ENCODE measurements around the gene LINC01488.

LINC01488 gene

DNA sequence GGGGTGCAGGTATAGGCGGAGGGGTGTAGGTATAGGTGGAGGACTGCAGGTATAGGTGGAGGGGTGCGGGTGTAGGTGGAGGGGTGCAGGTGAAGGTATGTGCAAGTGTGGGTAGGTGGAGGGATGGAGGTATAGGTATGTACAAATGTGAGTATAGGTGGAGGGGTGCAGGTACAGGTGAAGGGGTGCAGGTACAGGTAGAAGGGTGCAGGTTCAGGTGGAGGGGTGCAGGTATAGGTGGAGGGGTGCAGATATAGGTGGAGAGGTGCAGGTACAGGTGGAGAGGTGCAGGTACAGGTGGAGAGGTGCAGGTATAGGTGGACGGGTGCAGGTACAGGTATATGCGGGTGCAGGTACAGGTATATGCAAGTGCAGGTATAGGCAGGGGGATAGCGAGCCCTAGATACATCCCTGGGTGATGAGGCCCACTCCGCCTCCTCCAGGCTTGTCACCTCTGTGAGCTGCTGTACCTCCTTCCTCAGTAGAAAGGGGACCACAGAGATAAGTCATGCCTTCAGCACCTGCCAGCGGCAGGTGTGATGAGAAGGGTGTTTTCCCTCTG, 17.2 kb downstream of the LINC01488 start:
- peaks cover 35% of the 10 kb centered on the region for H3K4me1 Mint-ChIP-seq
- H3K27ac Mint-ChIP-seq, result no peak overlapping the region
- TF ChIP-seq, protein P1, sequence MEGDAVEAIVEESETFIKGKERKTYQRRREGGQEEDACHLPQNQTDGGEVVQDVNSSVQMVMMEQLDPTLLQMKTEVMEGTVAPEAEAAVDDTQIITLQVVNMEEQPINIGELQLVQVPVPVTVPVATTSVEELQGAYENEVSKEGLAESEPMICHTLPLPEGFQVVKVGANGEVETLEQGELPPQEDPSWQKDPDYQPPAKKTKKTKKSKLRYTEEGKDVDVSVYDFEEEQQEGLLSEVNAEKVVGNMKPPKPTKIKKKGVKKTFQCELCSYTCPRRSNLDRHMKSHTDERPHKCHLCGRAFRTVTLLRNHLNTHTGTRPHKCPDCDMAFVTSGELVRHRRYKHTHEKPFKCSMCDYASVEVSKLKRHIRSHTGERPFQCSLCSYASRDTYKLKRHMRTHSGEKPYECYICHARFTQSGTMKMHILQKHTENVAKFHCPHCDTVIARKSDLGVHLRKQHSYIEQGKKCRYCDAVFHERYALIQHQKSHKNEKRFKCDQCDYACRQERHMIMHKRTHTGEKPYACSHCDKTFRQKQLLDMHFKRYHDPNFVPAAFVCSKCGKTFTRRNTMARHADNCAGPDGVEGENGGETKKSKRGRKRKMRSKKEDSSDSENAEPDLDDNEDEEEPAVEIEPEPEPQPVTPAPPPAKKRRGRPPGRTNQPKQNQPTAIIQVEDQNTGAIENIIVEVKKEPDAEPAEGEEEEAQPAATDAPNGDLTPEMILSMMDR (IDR thresholded peaks at IDR 0.05; ENCODE audit: unreplicated experiment in 3 of 3), result no peak
- peaks cover 32% of the 10 kb centered on the region for H3K27me3 Mint-ChIP-seq (ENCODE audit: low read depth)
- no peaks in the 10 kb centered on the region for H3K9me3 Mint-ChIP-seq
- H3K4me3 Mint-ChIP-seq, result no peak overlapping the region
- H3K36me3 Mint-ChIP-seq (ENCODE audit: low read depth), result no peaks in the 10 kb centered on the region

DNA sequence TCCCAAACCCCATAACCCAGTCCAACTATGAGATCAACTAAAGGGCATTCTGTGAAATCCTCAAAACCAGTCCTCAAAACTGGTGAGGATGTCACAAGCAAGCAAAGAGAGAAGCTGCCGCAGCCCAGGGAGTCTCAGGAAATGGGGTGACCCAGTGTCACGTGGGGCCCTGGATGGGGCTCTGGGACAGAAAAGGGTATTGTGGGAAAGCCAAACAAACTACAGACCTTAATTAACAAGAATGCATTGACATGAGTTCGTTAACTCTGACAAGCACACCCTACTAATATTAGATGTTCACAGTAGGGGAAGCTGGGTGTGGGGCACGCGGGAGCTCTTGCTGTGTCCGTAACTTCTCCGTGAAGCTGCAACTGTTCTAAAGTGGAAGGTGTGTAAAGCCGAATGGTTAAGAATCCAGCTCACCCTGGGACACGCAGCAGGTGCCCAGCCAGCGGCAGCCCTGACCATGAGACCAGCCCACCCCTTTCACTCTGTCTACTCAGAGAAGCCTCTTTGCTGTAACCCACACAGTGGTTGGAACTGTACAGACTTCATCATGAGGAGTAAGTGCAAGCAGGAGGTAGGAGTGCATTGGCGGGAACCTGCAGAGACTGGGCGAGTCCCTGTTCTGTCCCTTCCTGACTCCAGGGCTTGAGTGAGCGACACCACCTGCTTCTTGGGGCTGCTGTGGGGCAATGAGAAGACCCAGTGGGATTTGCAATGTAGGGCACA, 17.9 kb downstream of the LINC01488 start:
- H3K4me1 Mint-ChIP-seq, result peaks cover 35% of the 10 kb centered on the region
- TF ChIP-seq, protein P1 (IDR thresholded peaks at IDR 0.05; ENCODE audit: unreplicated experiment in 3 of 3), result no peak
- peaks cover 30% of the 10 kb centered on the region for H3K27me3 Mint-ChIP-seq (ENCODE audit: low read depth)
- no peaks in the 10 kb centered on the region for H3K36me3 Mint-ChIP-seq (ENCODE audit: low read depth)
- no peak overlapping the region for H3K27ac Mint-ChIP-seq
- no peak overlapping the region for H3K4me3 Mint-ChIP-seq
- no peaks in the 10 kb centered on the region for H3K9me3 Mint-ChIP-seq

DNA sequence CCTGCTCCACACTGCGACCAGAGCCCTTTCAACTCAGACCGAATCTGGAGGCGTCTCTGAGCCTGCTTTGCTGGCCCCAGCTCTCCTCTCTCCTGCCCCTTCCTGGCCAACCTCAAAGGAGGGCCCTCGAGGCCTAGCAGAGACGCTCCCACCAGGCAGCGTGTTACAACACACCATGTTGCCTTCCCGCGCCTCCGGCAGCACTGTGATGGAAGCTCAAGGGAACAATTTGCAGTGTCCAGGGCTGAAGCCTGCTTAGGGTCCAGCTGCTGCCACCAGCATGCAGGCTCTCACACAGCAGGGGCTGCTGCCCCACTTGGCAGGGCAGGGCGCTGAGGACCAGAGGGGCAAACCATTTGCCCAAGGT, 18.4 kb downstream of the LINC01488 start:
- TF ChIP-seq, protein P1 (IDR thresholded peaks at IDR 0.05; ENCODE audit: unreplicated experiment in 3 of 3), result no peak
- Mint-ChIP-seq H3K36me3 (ENCODE audit: low read depth) (no peaks in the 10 kb centered on the region), H3K4me1 (peaks cover 35% of the 10 kb centered on the region), H3K9me3 (no peaks in the 10 kb centered on the region), H3K27ac (no peak overlapping the region), H3K4me3 (no peak overlapping the region), H3K27me3 (ENCODE audit: low read depth) (peaks cover 26% of the 10 kb centered on the region)

DNA sequence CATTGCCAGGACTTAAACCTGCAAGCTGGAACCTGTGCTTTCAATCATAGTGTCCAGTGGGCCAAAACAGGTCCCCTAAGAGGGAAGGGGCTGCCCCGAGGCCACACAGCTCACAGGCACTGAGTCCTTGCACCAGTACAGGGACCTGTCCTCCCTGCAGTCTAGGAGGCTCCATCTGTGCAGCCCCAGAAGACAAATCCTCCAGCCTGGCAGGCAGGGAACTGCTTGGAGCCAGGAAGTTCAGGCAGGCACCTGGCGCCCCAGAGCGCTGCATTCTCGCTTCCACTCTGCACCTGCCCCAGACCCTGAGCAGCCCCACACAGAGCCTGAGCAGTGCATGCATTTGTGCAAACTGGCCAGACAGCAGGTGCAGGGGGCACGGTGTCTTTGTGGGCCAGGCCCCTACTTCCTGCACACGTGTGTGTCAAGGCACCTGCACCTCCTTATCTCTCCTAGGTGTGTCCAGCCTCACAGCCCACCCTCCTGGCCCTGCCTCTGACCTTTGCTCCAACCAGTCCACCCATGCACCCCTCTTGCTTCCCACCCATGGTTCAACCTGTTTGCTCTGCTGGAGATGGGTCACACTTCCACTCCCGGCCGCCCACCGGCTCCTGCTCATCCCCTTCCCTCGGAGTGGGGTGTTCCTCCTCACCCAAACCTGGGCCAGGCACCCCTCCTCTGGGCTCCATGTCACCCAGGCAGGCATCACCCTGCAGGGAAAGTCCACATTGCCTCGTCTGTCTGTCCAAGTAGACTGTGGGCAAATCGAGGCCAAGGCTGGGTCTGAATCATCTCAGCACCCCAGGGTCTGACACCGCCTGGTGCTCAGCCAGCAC, 19.0 kb downstream of the LINC01488 start:
- TF ChIP-seq, protein P1 (IDR thresholded peaks at IDR 0.05; ENCODE audit: unreplicated experiment in 3 of 3), result no peak
- Mint-ChIP-seq H3K27me3 (ENCODE audit: low read depth) (peaks cover 23% of the 10 kb centered on the region), H3K9me3 (peaks cover 2% of the 10 kb centered on the region), H3K27ac (no peak overlapping the region), H3K36me3 (ENCODE audit: low read depth) (no peaks in the 10 kb centered on the region), H3K4me1 (peaks cover 35% of the 10 kb centered on the region), H3K4me3 (no peak overlapping the region)

DNA sequence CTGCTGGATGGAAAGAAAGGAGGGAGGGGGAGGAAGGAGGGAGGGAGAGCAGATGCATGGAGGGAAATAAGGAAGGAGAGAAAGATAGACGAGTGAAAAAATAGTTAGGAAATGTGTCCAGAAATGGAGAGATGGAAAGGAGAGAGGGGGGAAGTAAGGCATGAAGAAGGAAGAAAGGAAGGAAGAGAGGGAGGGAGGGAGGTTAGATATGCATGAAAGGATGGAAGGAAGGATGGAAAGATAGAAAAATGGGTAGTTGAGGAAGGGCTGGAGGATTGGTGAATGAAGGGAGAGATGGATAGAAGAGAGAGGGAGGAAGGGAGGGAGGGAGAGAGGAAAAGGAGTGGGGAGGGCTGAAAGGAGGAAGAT, 19.6 kb downstream of the LINC01488 start:
- H3K27ac Mint-ChIP-seq, result no peak overlapping the region
- H3K4me3 Mint-ChIP-seq, result no peak overlapping the region

More for the DNA sequence above, 19.6 kb downstream of the LINC01488 start:
- Mint-ChIP-seq H3K36me3 (ENCODE audit: low read depth) (no peaks in the 10 kb centered on the region), H3K9me3 (peaks cover 2% of the 10 kb centered on the region), H3K4me1 (peaks cover 31% of the 10 kb centered on the region), H3K27me3 (ENCODE audit: low read depth) (peaks cover 23% of the 10 kb centered on the region)
- TF ChIP-seq, protein P1 (IDR thresholded peaks at IDR 0.05; ENCODE audit: unreplicated experiment in 3 of 3), result no peak

Data from nephron (organoid).